Measurements from ENCODE around the gene SFXN5.

Gene SFXN5

GRCh38 chr2:73021371-73022010 lies 50.0 kb downstream of the SFXN5 start:
- in situ Hi-C loops (cut with MboI; ENCODE audit: low sequenced_read_pairs): no loop called here

DNA sequence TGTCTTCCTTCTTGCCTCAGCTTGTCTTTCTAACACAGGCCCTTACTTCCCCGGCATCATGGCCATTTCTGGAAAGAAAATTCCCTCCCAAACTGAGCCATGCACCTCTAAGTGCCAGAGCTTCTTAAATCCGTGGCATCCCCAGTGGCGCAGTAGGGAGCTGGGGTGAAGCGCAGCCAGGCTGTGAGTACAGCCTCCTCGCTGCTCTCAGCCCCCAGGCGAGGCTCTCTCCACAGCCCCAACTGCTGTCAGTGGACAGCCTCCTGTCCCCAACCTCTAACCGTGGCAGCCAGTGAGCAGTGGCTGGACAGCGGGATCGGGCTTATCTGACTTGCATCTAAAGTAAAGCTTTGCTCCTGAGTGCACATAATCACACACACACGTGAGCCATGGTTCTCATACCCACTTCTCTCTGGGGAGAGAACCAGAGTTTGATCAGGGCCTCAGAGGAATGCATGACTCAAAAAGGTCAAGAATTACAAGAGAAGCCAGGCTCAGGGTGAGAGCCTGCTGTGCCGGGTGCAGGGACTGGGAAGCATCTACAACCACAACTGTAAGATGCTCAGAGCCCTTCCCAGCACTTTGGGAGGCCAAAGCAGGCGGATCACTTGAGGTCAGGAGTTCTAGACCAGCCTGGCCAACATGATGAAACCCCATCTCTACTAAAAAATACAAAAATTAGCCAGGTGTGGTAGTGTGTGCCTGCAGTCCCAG lies 50.7 kb downstream of the SFXN5 start:
- in situ Hi-C loops (cut with MboI; ENCODE audit: low sequenced_read_pairs): no loop called here

DNA sequence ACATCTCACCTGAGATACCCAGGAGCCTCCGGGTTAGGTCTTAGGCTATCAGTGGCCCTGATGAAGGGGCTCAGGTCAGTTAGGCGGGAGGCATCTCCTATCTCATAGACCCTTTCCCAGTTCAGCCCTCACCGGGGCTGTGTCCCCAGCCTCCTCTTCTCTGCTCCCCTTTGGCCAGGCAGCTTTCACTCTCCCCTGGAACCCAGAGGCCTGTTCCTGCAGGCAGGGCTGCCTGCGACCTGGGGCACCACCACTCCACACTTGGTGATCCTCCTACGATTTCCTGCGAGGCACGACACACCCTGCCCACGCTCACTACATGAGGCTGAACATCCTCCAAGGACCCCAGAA lies 51.2 kb downstream of the SFXN5 start:
- in situ Hi-C loops (cut with MboI; ENCODE audit: low sequenced_read_pairs): no loop called here

GRCh38 chr2:73018188-73018825 lies 53.2 kb downstream of the SFXN5 start:
- in situ Hi-C loops (cut with MboI; ENCODE audit: low sequenced_read_pairs): no loop called here

DNA sequence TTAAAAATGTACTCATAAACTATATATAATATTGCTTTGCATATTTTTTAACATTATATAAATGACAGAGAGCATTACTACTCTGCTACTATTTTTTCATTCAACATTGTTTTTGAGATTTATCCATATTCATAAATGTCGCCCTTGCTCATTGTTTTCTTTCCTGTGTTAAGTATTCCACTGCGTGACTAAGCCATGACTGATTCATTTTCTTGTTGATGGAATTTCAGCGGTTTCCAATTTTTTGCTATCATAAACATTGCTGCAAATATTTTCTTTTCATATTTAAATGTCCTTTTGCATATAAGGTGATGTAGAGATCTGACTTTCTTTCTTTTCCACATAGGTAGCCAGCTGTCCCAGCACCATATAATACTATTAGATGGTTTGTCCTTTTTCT lies 57.6 kb downstream of the SFXN5 start:
- in situ Hi-C loops (cut with MboI; ENCODE audit: low sequenced_read_pairs): no loop called here

GRCh38 chr2:73009177-73009839 lies 62.2 kb downstream of the SFXN5 start:
- in situ Hi-C loops (cut with MboI; ENCODE audit: low sequenced_read_pairs): no loop called here

- in situ Hi-C loops (cut with MboI; ENCODE audit: low sequenced_read_pairs): no loop called here
These were observed 62.8 kb downstream of the SFXN5 start for GRCh38 chr2:73008766-73009135.

DNA sequence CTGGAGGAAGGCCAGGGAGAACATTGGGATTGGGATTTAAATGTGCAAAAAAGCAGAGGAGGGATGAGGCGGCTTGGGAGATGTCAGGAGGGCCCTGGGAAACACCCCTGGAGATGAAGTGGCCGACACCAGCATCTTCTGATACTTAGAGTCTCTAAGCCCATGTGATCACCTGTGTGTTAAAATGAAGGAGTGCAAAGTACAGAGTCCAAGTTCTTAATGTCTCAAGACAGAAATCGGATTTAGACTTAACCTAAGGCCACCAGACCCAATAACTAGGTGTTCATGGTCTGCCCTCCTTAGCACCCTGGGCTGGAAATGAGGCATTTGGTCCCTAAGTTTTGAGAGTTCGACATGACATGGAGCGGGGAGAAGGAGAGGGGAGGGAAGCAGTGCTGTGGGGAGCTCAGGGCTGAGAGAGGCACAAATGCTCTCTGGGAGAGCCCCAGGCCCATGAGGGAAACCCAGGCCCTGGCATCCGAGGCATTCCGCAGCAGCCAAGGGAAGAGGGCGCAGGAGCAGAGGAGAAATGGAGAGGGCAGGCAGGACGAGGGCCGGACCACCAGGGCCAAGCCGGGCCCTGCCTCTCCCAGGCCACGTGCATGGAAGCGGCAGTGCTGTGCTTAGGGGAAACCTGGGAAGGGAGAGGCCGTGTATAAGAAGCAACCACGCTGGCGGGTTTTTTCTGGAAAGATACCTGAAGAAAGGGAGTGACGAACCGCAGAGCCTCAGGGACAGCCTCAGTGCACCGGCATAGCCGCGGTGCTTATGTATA lies 63.3 kb downstream of the SFXN5 start:
- in situ Hi-C loops (cut with MboI; ENCODE audit: low sequenced_read_pairs): no loop called here

GRCh38 chr2:73006969-73007710 lies 64.4 kb downstream of the SFXN5 start:
- in situ Hi-C loops (cut with MboI; ENCODE audit: low sequenced_read_pairs): no loop called here

- in situ Hi-C loops (cut with MboI; ENCODE audit: low sequenced_read_pairs): no loop called here
These were observed 66.5 kb downstream of the SFXN5 start for GRCh38 chr2:73004889-73005596.

GRCh38 chr2:73004466-73004865 lies 67.0 kb downstream of the SFXN5 start:
- in situ Hi-C loops (cut with MboI; ENCODE audit: low sequenced_read_pairs): no loop called here

- in situ Hi-C loops (cut with MboI; ENCODE audit: low sequenced_read_pairs): no loop called here
These were observed 68.5 kb downstream of the SFXN5 start for GRCh38 chr2:73003027-73003426.

GRCh38 chr2:73000808-73001570 lies 70.5 kb downstream of the SFXN5 start:
- in situ Hi-C loops (cut with MboI; ENCODE audit: low sequenced_read_pairs): no loop called here

GRCh38 chr2:72999729-73000725 lies 71.5 kb downstream of the SFXN5 start:
- in situ Hi-C loops (cut with MboI; ENCODE audit: low sequenced_read_pairs): no loop called here

GRCh38 chr2:72998724-72999123 lies 72.8 kb downstream of the SFXN5 start:
- in situ Hi-C loops (cut with MboI; ENCODE audit: low sequenced_read_pairs): no loop called here

DNA sequence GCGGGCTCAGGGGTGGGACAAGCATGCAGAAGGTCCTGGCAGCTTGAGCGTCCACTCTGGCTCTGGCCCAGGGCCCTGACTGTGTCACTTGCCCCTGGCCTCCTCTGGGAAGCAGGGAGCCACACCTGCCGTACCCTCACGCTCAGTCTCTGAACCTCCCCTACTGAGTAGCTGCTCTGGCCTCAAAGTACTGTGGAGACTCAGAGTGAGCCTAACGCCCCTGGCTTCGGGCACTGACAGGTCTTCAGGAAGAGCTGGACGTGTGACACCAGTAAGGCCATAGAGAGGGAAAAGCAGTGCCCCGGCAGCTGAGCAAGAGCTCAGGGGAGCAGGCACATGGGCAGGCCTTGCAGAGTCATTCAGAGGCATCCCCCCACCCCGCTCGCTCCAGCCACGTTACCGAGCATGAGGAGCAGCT lies 73.3 kb downstream of the SFXN5 start:
- in situ Hi-C loops (cut with MboI; ENCODE audit: low sequenced_read_pairs): no loop called here

GRCh38 chr2:72996117-72996502 lies 75.4 kb downstream of the SFXN5 start:
- in situ Hi-C loops (cut with MboI; ENCODE audit: low sequenced_read_pairs): no loop called here

Data from hTERT RPE-1 (cell line).